HEK293 (cell line): ENCODE measurements around the gene DOK6.
A peak's percentile ranks its signal among the peaks of the same experiment; 100 is the strongest.

Experiments used
- CTCF ChIA-PET: fragments of 350-600 bp; formaldehyde crosslinking; extraction: SDS; loops from one replicate; lab custom pipeline; 2021; ENCODE audit warnings: antibody characterized with exemption; lab: Yijun Ruan, JAX
- POLR2A ChIA-PET: fragments of 300-600 bp; formaldehyde crosslinking; extraction: SDS; loops from one replicate; lab custom pipeline; 2020; ENCODE audit warnings: antibody characterized with exemption, inconsistent platforms; lab: Yijun Ruan, JAX
- H3K27ac ChIP-seq: fragments of 200-500 bp; sonication (Bioruptor generic); 2 replicates; pipeline ENCODE4 v1.5.1; 2014; ENCODE audit warnings: low read depth, low read length, control low read depth, inconsistent platforms; ENCODE audit errors: extremely low read depth
- H3K36me3 ChIP-seq, 2 experiments: fragments of 200-500 bp in 1 of 2; sonication (Bioruptor generic) in 1 of 2; 1 replicate in 1 of 2; 2 replicates in 1 of 2; pipeline ENCODE4 v1.5.1; 2014 to 2017; ENCODE audit warnings: inconsistent platforms in 2 of 2, low read length in 2 of 2; ENCODE audit not compliant: control insufficient read depth in 2 of 2, insufficient read depth in 1 of 2
- H3K4me1 ChIP-seq: fragments of 200-500 bp; sonication (Bioruptor generic); 2 replicates; pipeline ENCODE4 v1.5.1; 2014; ENCODE audit warnings: mild to moderate bottlenecking, low read length, inconsistent platforms; ENCODE audit not compliant: control insufficient read depth, insufficient read depth
- H3K4me3 ChIP-seq: 2 replicates; pipeline ENCODE4 v1.5.1; 2011; ENCODE audit warnings: low read depth, mild to moderate bottlenecking, control low read depth, low read length, moderate library complexity
- H3K9me3 ChIP-seq: fragments of 200-500 bp; sonication (Bioruptor generic); 2 replicates; pipeline ENCODE4 v1.5.1; 2014; ENCODE audit warnings: low read depth, low read length, inconsistent platforms; ENCODE audit not compliant: control insufficient read depth, insufficient read depth
- GLIS2 ChIP-seq: fragments of 450-650 bp; formaldehyde crosslinking; IDR thresholded peaks from 2 replicates; pipeline ENCODE4 v1.5.1; 2016; ENCODE audit warnings: missing biosample characterization, missing genetic modification characterization
- IKZF3 ChIP-seq: fragments of 450-650 bp; IDR thresholded peaks from 2 replicates; pipeline ENCODE4 v1.5.0; 2018; ENCODE audit warnings: missing biosample characterization, mild to moderate bottlenecking, missing genetic modification characterization, moderate library complexity
- KLF8 ChIP-seq: fragments of 450-650 bp; formaldehyde crosslinking; IDR thresholded peaks from 2 replicates; pipeline ENCODE4 v1.5.1; 2016; ENCODE audit warnings: missing biosample characterization, missing genetic modification characterization
- RBAK ChIP-seq: fragments of 450-650 bp; formaldehyde crosslinking; IDR thresholded peaks from 2 replicates; pipeline ENCODE4 v1.5.1; 2016; ENCODE audit warnings: missing biosample characterization, missing genetic modification characterization
- TRIM28 ChIP-seq: IDR thresholded peaks from 2 replicates; pipeline ENCODE4 v1.6.1; 2011; ENCODE audit warnings: low read length, control low read depth, borderline replicate concordance
- ZBTB7A ChIP-seq: fragments of 450-650 bp; formaldehyde crosslinking; IDR thresholded peaks from 2 replicates; pipeline ENCODE4 v1.5.1; 2016; ENCODE audit warnings: low read depth, missing biosample characterization, missing genetic modification characterization
- ZIC2 ChIP-seq: fragments of 450-650 bp; formaldehyde crosslinking; IDR thresholded peaks from 2 replicates; pipeline ENCODE4 v1.5.1; 2016; ENCODE audit warnings: missing biosample characterization, missing genetic modification characterization
- ZNF121 ChIP-seq: fragments of 450-650 bp; formaldehyde crosslinking; IDR thresholded peaks from 2 replicates; pipeline ENCODE4 v1.5.1; 2016; ENCODE audit warnings: missing biosample characterization, missing genetic modification characterization
- ZNF133 ChIP-seq: fragments of 450-650 bp; formaldehyde crosslinking; IDR thresholded peaks from 2 replicates; pipeline ENCODE4 v1.5.1; 2016; ENCODE audit warnings: missing biosample characterization, missing genetic modification characterization
- ZNF175 ChIP-seq: fragments of 450-650 bp; formaldehyde crosslinking; IDR thresholded peaks from 2 replicates; pipeline ENCODE4 v1.5.1; 2016; ENCODE audit warnings: missing biosample characterization, missing genetic modification characterization
- ZNF202 ChIP-seq: fragments of 450-650 bp; formaldehyde crosslinking; IDR thresholded peaks from 2 replicates; pipeline ENCODE4 v1.5.1; 2016; ENCODE audit warnings: missing biosample characterization, missing genetic modification characterization, borderline replicate concordance
- ZNF24 ChIP-seq: fragments of 450-650 bp; formaldehyde crosslinking; IDR thresholded peaks from 2 replicates; pipeline ENCODE4 v1.5.1; 2016; ENCODE audit warnings: missing biosample characterization, missing genetic modification characterization
- ZNF274 ChIP-seq, 2 experiments: fragments of 200-500 bp in 1 of 2; fragments of 450-650 bp in 1 of 2; sonication (Bioruptor generic) in 1 of 2; formaldehyde crosslinking in 1 of 2; IDR thresholded peaks; 2 replicates each; pipeline versions ENCODE4 v1.5.1 to v1.6.1; 2014 to 2016; ENCODE audit warnings: borderline replicate concordance in 1 of 2, inconsistent platforms in 1 of 2, low read length in 1 of 2, missing biosample characterization in 1 of 2, missing genetic modification characterization in 1 of 2
- ZNF335 ChIP-seq: fragments of 450-650 bp; formaldehyde crosslinking; conservative IDR thresholded peaks from 2 replicates; pipeline ENCODE4 v1.5.1; 2016; ENCODE audit warnings: missing biosample characterization, missing genetic modification characterization
- ZNF433 ChIP-seq: fragments of 450-650 bp; formaldehyde crosslinking; IDR thresholded peaks from 2 replicates; pipeline ENCODE4 v1.5.1; 2016; ENCODE audit warnings: missing biosample characterization, missing genetic modification characterization, low read depth
- ZNF626 ChIP-seq: fragments of 450-650 bp; sonication (Bioruptor Pico); formaldehyde crosslinking; IDR thresholded peaks from 2 replicates; pipeline ENCODE4 v1.5.1; 2018; ENCODE audit warnings: missing biosample characterization, missing genetic modification characterization, inconsistent platforms
- ZNF658 ChIP-seq: fragments of 450-650 bp; formaldehyde crosslinking; IDR thresholded peaks from 2 replicates; pipeline ENCODE4; 2016; ENCODE audit warnings: missing biosample characterization, missing genetic modification characterization
- ZNF660 ChIP-seq: fragments of 450-650 bp; IDR thresholded peaks from 2 replicates; pipeline ENCODE4 v1.5.1; 2018; ENCODE audit warnings: missing biosample characterization, mild to moderate bottlenecking, missing genetic modification characterization
- ZNF785 ChIP-seq: fragments of 450-650 bp; formaldehyde crosslinking; IDR thresholded peaks from 2 replicates; pipeline ENCODE4 v1.5.1; 2016; ENCODE audit warnings: missing biosample characterization, missing genetic modification characterization
- ZNF791 ChIP-seq: fragments of 450-650 bp; formaldehyde crosslinking; IDR thresholded peaks from 2 replicates; pipeline ENCODE4 v1.5.1; 2016; ENCODE audit warnings: missing biosample characterization, missing genetic modification characterization
- ZNF792 ChIP-seq: fragments of 450-650 bp; formaldehyde crosslinking; IDR thresholded peaks from 2 replicates; pipeline ENCODE4 v1.5.1; 2016; ENCODE audit warnings: missing biosample characterization, missing genetic modification characterization
- TF ChIP-seq, protein P1 (sequence below): fragments of 450-650 bp; formaldehyde crosslinking; IDR thresholded peaks from 2 replicates; pipeline ENCODE4 v1.5.1; 2016; ENCODE audit warnings: missing biosample characterization, missing genetic modification characterization
- TF ChIP-seq, protein P2 (sequence below): fragments of 450-650 bp; formaldehyde crosslinking; IDR thresholded peaks from 2 replicates; pipeline ENCODE4 v1.5.1; 2016; ENCODE audit warnings: missing biosample characterization, missing genetic modification characterization
- TF ChIP-seq, protein P3 (sequence below): fragments of 450-650 bp; formaldehyde crosslinking; IDR thresholded peaks from 2 replicates; pipeline ENCODE4 v1.5.1; 2016; ENCODE audit warnings: missing biosample characterization, missing genetic modification characterization, borderline replicate concordance
- TF ChIP-seq, protein P4 (sequence below): fragments of 450-650 bp; formaldehyde crosslinking; IDR thresholded peaks from 2 replicates; pipeline ENCODE4 v1.5.1; 2017; ENCODE audit warnings: missing biosample characterization, missing genetic modification characterization

Gene DOK6

DNA sequence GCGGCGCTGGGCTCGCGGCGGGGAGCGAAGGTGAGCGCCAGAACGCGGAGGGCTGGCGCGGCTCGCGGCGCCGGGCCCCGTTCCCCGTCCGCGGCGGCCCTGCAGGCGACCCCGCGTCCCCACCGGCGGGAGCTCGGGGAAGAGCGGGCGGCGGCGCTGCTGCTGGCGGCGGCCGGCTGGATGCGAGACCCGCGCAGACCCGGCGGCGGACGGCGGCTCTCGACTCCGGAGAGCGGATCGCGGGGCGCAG lies 213 bp downstream of the DOK6 start (continued):
- TF ChIP-seq, protein P1, sequence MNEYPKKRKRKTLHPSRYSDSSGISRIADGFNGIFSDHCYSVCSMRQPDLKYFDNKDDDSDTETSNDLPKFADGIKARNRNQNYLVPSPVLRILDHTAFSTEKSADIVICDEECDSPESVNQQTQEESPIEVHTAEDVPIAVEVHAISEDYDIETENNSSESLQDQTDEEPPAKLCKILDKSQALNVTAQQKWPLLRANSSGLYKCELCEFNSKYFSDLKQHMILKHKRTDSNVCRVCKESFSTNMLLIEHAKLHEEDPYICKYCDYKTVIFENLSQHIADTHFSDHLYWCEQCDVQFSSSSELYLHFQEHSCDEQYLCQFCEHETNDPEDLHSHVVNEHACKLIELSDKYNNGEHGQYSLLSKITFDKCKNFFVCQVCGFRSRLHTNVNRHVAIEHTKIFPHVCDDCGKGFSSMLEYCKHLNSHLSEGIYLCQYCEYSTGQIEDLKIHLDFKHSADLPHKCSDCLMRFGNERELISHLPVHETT (tag by site-specific recombination): no peak
- TF ChIP-seq ZNF274 (IDR thresholded peaks at IDR 0.05; ENCODE audit: low read length) (no peak), ZNF274 (tag by site-specific recombination; IDR thresholded peaks at IDR 0.05; ENCODE audit: borderline replicate concordance) (no peak), ZIC2 (tag by site-specific recombination) (no peak)
- TF ChIP-seq, protein P2, sequence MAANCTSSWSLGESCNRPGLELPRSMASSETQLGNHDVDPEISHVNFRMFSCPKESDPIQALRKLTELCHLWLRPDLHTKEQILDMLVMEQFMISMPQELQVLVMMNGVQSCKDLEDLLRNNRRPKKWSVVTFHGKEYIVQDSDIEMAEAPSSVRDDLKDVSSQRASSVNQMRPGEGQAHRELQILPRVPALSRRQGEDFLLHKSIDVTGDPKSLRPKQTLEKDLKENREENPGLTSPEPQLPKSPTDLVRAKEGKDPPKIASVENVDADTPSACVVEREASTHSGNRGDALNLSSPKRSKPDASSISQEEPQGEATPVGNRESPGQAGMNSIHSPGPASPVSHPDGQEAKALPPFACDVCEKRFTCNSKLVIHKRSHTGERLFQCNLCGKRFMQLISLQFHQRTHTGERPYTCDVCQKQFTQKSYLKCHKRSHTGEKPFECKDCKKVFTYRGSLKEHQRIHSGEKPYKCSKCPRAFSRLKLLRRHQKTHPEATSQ (tag by site-specific recombination): no peak

DNA sequence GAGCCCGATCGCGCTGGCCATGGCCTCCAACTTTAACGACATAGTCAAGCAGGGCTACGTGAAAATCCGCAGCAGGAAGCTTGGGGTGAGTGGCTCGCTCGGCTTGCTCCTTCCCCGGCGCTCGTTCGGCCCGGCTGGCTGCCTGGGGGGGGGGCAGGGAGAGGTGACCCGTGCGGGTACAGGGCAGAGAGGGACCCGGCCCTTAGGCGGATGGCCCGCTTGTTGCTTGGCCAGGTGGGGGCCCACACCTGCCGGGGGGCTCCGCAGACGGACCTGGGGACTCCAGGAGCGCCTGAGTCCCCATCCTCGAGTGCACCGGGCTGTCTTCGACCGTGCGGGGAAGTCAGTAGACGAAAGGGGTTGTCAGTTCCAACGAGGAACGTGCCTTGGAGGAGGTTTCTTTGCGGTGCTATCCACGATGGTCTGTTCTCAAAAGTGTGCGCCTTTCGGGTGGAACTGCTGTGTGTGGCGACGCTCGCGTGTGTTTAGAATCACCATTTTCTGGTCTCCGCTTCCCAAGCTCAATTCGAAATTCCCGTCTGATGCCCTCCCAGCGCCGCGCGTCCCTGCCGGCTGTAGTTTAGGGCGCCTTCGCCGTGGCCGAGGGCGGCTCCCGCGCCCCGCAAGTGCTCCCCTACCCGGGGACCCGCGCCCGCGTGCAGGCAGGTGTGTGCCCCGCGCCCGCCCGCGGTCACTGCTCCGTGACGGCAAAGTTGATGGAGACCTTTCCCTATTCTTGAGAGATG lies 711 bp downstream of the DOK6 start:
- H3K27ac ChIP-seq: no peak overlapping the region
- no peaks in the 10 kb centered on the region for H3K36me3 ChIP-seq
- H3K9me3 ChIP-seq: no peaks in the 10 kb centered on the region
- no peaks in the 10 kb centered on the region; the same call in 1 of the 2 replicates for H3K4me1 ChIP-seq
- peak; percentile 61; the same call in 1 of the 2 replicates for TF ChIP-seq ZNF335 (tag by site-specific recombination)
- TF ChIP-seq, protein P3, sequence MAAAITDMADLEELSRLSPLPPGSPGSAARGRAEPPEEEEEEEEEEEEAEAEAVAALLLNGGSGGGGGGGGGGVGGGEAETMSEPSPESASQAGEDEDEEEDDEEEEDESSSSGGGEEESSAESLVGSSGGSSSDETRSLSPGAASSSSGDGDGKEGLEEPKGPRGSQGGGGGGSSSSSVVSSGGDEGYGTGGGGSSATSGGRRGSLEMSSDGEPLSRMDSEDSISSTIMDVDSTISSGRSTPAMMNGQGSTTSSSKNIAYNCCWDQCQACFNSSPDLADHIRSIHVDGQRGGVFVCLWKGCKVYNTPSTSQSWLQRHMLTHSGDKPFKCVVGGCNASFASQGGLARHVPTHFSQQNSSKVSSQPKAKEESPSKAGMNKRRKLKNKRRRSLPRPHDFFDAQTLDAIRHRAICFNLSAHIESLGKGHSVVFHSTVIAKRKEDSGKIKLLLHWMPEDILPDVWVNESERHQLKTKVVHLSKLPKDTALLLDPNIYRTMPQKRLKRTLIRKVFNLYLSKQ: no peak
- ChIA-PET POLR2A (interaction anchor here (0.6 kb wide), 1 partner anchor 483 kb away, joined by 3 read pairs; no protein-coding TSS in a partner anchor), CTCF (no interaction called here)
- peak overlapping the region; percentile 55 for H3K4me3 ChIP-seq

DNA sequence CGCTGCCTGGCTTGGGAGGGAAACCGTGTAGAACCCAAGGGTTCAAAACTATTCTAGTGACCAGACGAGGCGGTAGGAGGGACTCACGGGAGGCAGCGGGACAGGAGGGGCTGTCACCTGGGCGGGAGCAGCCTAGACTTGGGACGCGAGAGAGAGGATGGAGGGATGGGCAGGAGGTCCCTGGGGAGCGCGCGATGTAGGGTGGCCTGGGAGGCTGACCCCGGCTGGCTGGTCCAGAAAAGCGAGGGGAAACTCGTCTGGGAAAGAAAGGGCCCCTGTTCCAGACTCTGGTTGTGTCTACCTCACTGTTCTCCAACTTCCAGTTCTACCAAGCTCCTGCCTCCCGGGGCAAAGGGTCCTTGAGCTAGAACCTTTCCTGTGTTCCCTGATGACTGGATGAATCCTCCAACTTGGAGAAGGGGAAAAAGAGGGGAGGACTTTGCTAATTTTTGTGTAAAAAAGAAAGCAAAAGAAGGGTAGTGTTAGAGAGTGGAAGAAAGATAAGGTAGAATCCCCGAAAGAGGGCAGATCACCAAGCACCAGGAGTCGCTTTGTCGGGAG lies 1.4 kb downstream of the DOK6 start:
- no peaks in the 10 kb centered on the region for H3K36me3 ChIP-seq
- H3K27ac ChIP-seq: no peak overlapping the region
- peak overlapping the region; percentile 55 for H3K4me3 ChIP-seq
- CTCF ChIA-PET: no interaction called here
- POLR2A ChIA-PET: no interaction called here
- H3K4me1 ChIP-seq: no peaks in the 10 kb centered on the region; the same call in 1 of the 2 replicates
- no peak for TF ChIP-seq RBAK (tag by site-specific recombination)
- no peak for TF ChIP-seq ZNF791 (tag by site-specific recombination)
- TF ChIP-seq ZNF202 (tag by site-specific recombination): peak; percentile 63; the same call in 1 of the 2 replicates
- no peaks in the 10 kb centered on the region for H3K9me3 ChIP-seq

DNA sequence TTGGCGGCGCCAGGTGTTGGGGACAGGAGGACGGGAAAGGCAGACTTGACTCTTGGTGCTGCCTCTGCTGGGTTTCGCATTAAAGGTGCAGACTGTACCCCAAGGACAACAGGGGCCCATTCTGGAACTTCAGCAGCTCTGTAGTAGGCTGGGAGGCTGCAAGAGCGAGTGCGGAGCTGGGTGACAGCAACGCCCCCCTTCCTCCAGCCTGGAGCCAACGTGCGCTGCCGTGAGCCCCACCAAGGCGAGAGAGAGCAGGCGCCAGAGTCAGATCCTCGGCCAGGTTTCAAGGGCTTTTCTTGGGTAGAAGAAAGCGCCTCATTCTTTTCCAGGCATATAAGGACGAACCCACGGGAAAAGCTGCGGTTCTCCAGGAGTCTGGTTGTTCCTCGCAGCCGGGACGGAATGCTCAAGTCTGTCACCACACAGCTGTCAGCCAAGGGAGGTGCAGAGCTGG lies 1.9 kb downstream of the DOK6 start:
- Histone ChIP-seq H3K9me3 (no peaks in the 10 kb centered on the region), H3K27ac (no peak overlapping the region), H3K4me3 (no peak overlapping the region), H3K36me3 (no peaks in the 10 kb centered on the region), H3K4me1 (no peaks in the 10 kb centered on the region; the same call in 1 of the 2 replicates)
- CTCF ChIA-PET: interaction anchor here (0.6 kb wide), 1 partner anchor 1140 kb away, joined by 3 read pairs; no protein-coding TSS in a partner anchor
- TF ChIP-seq, protein P4, sequence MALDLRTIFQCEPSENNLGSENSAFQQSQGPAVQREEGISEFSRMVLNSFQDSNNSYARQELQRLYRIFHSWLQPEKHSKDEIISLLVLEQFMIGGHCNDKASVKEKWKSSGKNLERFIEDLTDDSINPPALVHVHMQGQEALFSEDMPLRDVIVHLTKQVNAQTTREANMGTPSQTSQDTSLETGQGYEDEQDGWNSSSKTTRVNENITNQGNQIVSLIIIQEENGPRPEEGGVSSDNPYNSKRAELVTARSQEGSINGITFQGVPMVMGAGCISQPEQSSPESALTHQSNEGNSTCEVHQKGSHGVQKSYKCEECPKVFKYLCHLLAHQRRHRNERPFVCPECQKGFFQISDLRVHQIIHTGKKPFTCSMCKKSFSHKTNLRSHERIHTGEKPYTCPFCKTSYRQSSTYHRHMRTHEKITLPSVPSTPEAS (tag by site-specific recombination): no peak
- TF ChIP-seq ZNF626 (tag by site-specific recombination) (no peak), ZNF658 (no peak), ZBTB7A (tag by site-specific recombination) (no peak), TRIM28 (no peak), GLIS2 (tag by site-specific recombination) (no peak), IKZF3 (tag by site-specific recombination) (no peak), ZNF121 (tag by site-specific recombination) (no peak), ZNF433 (no peak), KLF8 (tag by site-specific recombination) (no peak), ZNF24 (tag by site-specific recombination) (no peak), ZNF133 (tag by site-specific recombination) (no peak), ZNF792 (tag by site-specific recombination) (no peak), ZNF660 (tag by site-specific recombination) (no peak), ZNF175 (tag by site-specific recombination) (no peak), ZNF785 (no peak)
- POLR2A ChIA-PET: no interaction called here
